GM18511 (cell line): ENCODE results near the gene SF3B1.
"Not testable (repeated sequence)": the region's sequence is repeated elsewhere in the genome, so short reads cannot be mapped to it uniquely, and the experiment has no call there.

Experiments used
- ATAC-seq: cut with Tn5 transposase; IDR thresholded peaks from one replicate; pipeline ENCODE4 v1.9.1; 2021; ENCODE audit warnings: mild to moderate bottlenecking, moderate library complexity; ENCODE audit not compliant: unreplicated experiment

SF3B1 gene

DNA sequence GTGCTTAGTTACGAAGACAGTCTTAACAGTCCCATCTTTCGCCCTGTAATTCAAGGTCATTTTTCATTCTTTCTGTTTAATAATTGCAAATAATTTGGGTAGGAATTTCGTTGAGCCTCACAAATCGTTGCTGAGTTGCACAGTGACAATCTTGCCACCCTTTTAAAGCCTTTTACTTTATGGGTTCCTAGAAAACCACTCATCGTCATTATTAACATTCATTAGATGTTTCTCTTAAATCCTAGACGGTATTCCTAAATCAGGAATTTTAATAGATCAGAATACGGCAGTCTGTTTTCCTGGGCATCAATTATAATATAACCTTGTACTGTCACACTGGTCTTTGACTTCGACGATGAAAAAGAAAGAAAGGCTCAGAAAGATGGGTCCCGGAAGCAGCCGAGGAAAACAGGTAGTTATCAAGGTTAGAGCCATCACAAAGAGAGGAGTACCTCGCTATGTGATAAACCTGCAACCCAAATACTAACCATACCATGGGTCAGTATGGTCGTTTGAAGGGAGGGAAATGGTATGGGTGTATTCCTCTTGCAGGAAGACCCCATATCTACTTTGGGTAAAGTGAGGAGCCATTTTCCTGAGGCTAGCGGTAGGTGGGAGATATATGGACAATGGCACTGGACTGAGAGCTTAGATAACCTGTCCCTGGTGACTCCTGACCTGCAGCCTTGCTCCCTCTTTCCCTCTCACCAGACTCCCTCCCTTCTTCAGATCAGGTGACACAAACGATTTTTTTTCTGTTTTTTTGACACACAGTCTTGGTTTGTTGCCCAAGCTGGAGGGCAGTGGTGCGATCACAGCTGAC lies 981 bp upstream of the SF3B1 start:
- peak; percentile 2 for ATAC-seq

DNA sequence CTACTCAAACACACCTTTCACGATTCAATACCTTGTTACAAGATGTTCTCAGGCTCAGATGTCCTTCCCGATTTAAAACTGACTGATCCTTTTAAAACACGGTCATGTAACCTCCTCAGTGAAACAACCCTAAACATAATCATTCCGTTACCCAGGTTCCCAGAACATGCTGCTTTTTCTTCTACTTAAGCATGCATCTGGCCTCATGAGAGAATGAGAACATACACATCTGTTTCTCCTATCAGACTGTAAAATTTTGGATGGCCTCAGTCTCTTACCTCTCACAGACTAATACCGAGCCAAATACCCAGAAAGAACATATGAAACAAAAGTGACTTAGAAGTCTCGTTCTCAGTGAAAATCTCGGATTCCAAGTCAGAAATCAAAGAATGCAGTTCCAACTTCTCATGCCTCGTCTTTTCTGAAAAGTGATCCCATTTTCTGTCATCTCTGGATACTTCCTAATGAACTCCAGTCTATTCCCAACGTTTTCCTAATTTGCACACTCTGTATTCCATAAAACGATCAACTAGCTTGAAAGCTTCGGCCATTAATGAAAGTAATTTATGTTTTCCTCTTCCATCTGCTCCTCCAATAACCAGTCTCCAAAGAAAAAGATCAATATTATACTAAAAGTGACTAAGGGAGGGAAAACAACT lies 919 bp downstream of the SF3B1 start:
- ATAC-seq = no peak

GRCh38 chr2:197432527-197432926 lies 2.3 kb downstream of the SF3B1 start:
- not testable (repeated sequence) for ATAC-seq

- no peak for ATAC-seq
These were observed 3.0 kb downstream of the SF3B1 start for GRCh38 chr2:197431858-197432257.

GRCh38 chr2:197427986-197428385 lies 6.8 kb downstream of the SF3B1 start:
- ATAC-seq = no peak

DNA sequence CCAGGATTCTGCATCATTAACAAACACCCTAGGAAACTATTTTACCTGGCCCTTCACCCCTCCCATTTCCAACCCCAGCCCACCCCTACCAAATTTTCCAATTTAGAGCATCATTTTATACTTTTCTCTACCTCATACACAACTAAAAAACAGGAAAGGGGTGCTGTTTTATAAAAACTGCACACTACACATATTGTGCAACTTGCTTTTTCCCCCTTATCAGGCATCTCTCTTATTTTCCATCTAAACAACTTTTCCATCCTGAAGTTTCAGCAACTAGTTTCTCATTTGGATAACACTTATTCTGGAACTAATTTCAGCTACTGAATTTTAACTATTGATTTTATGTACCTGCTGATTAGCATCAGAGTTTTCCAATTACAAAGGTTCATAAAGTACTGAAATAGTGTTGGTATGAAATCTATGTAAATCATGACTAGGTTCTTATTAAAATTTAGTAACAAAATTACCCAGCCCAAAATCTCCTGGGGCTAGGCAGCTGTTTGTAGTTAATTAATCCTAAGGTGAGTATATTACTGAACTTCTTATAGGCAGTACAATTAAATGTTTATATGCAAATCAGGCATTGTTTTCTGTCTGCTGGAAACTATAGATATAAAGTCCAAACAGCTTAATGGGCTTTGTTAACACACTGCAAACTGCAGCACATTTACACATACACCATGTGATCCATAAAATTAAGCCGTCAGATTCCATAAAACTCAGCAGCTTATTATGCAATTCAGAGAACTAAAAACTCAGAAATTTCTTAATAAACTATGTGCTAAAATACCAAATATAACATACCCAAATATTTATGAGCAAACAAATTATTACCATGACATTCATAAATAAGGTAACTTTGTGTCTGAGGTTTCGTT lies 7.9 kb downstream of the SF3B1 start:
- no peak for ATAC-seq

GRCh38 chr2:197425550-197425949 lies 9.3 kb downstream of the SF3B1 start:
- ATAC-seq = no peak

DNA sequence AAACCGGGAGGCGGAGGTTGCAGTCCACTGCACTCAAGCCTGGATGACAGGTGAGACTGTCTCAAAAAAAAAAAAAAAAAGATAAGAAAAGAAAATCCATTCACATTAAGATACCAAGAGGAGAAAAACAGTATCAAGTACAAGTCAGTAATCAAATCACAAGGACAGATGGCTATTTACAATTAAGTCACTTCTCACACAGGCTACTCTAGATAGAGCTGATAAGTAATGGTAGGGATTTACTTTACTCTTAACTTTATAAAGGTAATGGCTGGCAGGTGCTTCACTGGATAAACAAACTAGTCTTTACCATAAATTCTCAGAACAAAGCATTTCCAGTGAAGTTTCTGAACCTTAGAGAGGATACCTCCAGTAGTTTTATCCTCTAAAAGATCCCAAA lies 11.5 kb downstream of the SF3B1 start:
- no peak for ATAC-seq

DNA sequence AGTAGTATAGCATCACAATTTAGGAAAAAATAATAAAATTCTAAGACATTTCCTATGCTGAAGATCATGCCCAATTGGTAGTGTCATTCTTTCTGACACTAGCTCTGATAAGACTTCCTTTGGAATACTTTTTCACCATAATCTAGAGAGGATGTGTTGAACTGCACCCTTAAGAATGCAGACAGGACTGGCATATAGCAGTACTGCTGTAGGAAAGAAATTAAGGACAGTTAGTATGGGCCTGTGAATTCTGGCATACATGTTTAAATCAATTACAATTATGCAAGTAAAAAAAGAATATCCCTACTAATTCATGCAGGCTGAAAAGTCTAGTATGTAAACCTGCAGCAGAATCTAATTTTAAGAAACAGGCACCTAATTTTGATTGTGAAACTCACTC lies 15.4 kb downstream of the SF3B1 start:
- no peak for ATAC-seq

DNA sequence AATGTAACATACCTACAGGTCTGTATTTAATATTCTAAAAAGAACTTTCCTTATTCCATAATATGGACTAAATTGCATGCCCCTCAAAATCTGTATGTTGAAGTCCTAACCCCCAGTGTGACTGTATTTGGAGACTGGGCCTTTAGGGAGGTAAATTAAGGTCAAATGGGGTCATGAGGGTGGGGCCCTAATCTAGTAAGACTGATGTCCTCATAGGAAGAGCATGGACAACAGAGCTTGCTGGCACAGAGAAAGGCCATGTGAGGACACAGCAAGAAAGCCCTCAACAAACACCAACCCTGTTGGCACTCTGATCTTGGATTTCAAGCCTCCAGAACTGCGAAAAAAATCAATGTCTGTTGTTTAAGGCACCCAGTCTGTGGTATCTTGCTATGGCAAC lies 18.6 kb downstream of the SF3B1 start:
- ATAC-seq = no peak

- ATAC-seq = no peak
These were observed 20.3 kb downstream of the SF3B1 start for GRCh38 chr2:197414515-197414914.

GRCh38 chr2:197414039-197414438 lies 20.8 kb downstream of the SF3B1 start:
- ATAC-seq = no peak

GRCh38 chr2:197405582-197405981 lies 29.2 kb downstream of the SF3B1 start:
- no peak for ATAC-seq

GRCh38 chr2:197399887-197400540 lies 34.8 kb downstream of the SF3B1 start:
- no peak for ATAC-seq

DNA sequence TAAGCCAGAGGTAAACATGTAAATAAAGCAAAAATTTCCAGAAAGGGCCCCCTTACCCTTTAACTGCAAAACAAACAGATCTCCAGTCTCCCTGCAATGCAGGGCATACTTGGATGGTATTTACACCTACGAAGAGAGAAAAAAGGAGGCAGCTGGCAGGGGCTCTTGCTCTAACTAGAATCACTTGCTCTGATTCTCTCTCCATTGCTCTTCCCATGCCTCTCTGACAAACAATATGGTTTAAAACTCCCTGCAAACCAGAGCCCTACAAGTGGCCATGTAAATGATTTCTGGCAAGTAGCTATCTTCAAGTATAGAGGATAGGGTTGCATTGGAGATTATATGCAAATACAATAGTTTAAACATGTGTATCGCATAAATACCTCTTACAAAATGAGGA lies 35.9 kb downstream of the SF3B1 start:
- ATAC-seq = no peak

GRCh38 chr2:197391220-197391717 lies 43.6 kb downstream of the SF3B1 start:
- no peak for ATAC-seq

GRCh38 chr2:197388866-197389587 lies 45.8 kb downstream of the SF3B1 start:
- no peak for ATAC-seq

- no peak for ATAC-seq
These were observed 47.6 kb downstream of the SF3B1 start for GRCh38 chr2:197387179-197387578.

DNA sequence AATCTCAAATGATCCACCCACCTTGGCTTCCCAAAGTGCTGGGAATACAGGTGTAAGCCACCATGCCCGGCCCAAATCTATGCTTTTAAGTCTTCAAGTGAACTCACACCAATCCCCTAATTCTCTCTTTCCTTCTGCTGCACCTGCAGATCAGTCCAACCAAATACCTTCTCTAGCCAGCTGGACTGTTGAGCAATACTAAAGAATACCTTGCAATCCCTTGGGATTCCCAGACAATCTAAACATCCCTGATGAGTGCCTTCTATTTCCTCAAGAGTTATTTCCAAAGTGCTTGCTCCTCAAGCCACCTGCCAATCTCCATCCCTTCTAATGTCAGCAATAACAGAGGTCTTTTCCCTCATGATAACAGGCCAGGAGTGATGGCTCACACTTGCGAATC lies 48.6 kb downstream of the SF3B1 start:
- no peak for ATAC-seq

DNA sequence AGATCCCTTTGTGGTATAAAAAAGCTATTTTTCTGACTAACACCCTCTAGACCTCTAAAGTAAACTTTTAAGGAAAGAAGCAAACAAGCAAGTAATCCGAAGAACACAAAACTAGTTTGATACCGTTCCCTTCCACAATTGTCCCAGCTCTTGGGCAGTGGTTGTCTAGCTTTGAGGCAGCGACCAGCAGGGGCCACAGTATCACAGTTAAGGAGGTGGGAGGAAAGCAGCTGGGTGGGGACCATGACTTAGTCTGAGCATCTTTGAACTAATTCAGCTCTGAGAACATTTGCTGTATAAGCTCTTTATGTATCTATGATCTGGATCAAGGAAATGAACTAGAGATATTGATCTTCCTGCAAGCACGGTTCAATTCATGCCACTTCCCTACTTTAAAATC lies 51.0 kb downstream of the SF3B1 start:
- ATAC-seq = no peak
